WI38 (cell line): ENCODE measurements around the gene AVPI1.

Source experiments
- H3K4me3 ChIP-seq: 2 replicates; pipeline ENCODE4 v1.5.1; 2011; ENCODE audit warnings: low read depth, mild to moderate bottlenecking, control low read depth, low read length
- TF ChIP-seq, protein P1 (sequence below): IDR thresholded peaks from 2 replicates; pipeline ENCODE4 v1.5.1; 2012; ENCODE audit warnings: low read depth, mild to moderate bottlenecking, control low read depth, low read length

AVPI1 gene

GRCh38 chr10:97673736-97674525 lies 13.1 kb downstream of the AVPI1 start:
- TF ChIP-seq, protein P1, sequence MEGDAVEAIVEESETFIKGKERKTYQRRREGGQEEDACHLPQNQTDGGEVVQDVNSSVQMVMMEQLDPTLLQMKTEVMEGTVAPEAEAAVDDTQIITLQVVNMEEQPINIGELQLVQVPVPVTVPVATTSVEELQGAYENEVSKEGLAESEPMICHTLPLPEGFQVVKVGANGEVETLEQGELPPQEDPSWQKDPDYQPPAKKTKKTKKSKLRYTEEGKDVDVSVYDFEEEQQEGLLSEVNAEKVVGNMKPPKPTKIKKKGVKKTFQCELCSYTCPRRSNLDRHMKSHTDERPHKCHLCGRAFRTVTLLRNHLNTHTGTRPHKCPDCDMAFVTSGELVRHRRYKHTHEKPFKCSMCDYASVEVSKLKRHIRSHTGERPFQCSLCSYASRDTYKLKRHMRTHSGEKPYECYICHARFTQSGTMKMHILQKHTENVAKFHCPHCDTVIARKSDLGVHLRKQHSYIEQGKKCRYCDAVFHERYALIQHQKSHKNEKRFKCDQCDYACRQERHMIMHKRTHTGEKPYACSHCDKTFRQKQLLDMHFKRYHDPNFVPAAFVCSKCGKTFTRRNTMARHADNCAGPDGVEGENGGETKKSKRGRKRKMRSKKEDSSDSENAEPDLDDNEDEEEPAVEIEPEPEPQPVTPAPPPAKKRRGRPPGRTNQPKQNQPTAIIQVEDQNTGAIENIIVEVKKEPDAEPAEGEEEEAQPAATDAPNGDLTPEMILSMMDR, result no peak
- no peak overlapping the region for H3K4me3 ChIP-seq

GRCh38 chr10:97669571-97669970 lies 17.5 kb downstream of the AVPI1 start:
- TF ChIP-seq, protein P1, result no peak
- H3K4me3 ChIP-seq, result no peak overlapping the region

- TF ChIP-seq, protein P1, result no peak
These were observed 19.6 kb downstream of the AVPI1 start for GRCh38 chr10:97667463-97667862.

GRCh38 chr10:97666992-97667391 lies 20.0 kb downstream of the AVPI1 start:
- TF ChIP-seq, protein P1, result no peak
- H3K4me3 ChIP-seq, result no peak overlapping the region

More at GRCh38 chr10:97667463-97667862, 19.6 kb downstream of the AVPI1 start:
- no peak overlapping the region for H3K4me3 ChIP-seq

DNA sequence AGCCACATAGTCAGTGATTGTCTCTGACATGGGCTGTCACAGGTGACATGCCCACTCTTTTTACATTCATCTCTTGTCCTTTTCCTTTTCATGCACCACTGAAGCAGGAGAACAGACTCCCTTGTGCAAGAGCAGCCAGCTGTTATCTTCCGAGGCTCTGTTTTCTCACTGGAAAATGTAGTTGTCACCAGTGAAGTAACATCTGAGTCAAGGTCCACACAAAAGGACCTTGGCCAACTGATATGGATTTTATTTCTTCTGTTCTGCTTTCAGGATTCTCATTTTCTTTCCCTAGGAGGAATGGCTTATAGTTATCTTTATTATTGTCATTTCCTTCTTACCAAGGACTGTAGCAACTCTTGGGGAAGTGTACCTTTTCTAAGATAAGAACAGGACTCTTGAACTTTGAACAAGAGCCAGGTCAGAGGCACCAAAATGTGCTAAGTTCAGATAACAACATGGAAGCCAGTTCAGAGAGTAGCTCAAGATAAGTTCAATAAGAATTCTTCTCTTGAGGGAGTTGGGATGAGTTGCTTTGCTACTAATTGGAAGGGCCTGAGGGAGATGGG lies 22.7 kb downstream of the AVPI1 start:
- TF ChIP-seq, protein P1, result no peak
- H3K4me3 ChIP-seq, result no peak overlapping the region

DNA sequence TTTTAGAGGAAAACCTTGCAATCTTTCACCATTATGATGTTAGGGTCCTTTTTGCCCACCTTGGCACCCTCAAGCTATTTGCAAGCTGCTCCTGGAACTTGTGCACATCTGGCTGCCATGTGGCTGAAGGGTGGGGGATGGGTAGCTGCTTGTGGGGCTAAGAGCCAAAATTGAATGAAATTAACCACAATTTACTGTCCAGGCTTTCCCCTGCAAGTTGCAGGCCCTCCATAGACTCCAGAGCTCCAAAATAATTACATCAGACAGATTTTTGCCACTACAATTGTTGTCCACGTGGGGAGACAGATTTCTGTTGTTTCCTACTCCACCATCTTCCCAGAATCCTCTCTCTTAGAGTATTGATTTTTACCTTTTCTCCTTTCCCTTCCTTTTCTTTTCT lies 27.5 kb downstream of the AVPI1 start:
- H3K4me3 ChIP-seq, result no peak overlapping the region
- TF ChIP-seq, protein P1, result no peak

GRCh38 chr10:97656777-97657176 lies 30.3 kb downstream of the AVPI1 start:
- TF ChIP-seq, protein P1, result no peak
- no peak overlapping the region for H3K4me3 ChIP-seq
